ENCODE data around the gene BCAR1.
"Not testable (repeated sequence)": the region's sequence is repeated elsewhere in the genome, so short reads cannot be mapped to it uniquely, and the experiment has no call there.

BCAR1 gene

GRCh38 chr16:75282466-75283281 lies 31.2 kb upstream of the BCAR1 start:
- H4K20me1 ChIP-seq (ENCODE audit: insufficient read depth, low read length, poor library complexity, severe bottlenecking) = no peaks in the 10 kb centered on the region
- no peaks in the 10 kb centered on the region for H3K36me3 ChIP-seq (ENCODE audit: insufficient read depth, low read length)
- no peak overlapping the region for H3K4me2 ChIP-seq (ENCODE audit: low read depth, low read length, poor library complexity, severe bottlenecking)
- no peak overlapping the region for H3K9ac ChIP-seq (ENCODE audit: low read depth, low read length, poor library complexity, severe bottlenecking)
- H2AFZ ChIP-seq (ENCODE audit: low read length) = no peak overlapping the region
- H3K4me1 ChIP-seq (ENCODE audit: insufficient read depth, low read length, poor library complexity, severe bottlenecking) = peaks cover 13% of the 10 kb centered on the region
- no peak for TF ChIP-seq EZH2phosphoT487 (IDR thresholded peaks at IDR 0.05; ENCODE audit: borderline replicate concordance)
- TF ChIP-seq CTCF (conservative IDR thresholded peaks at IDR 0.05; ENCODE audit: low read length) = no peak
- no peaks in the 10 kb centered on the region for H3F3A ChIP-seq (ENCODE audit: low read depth)
- peaks cover 46% of the 10 kb centered on the region for H3K27me3 ChIP-seq (ENCODE audit: insufficient read depth, low read length, poor library complexity, severe bottlenecking)
- no peaks in the 10 kb centered on the region for H3K9me2 ChIP-seq (replicated peaks; ENCODE audit: low read depth, low read length)
- H3K4me3 ChIP-seq (ENCODE audit: low read length, poor library complexity, severe bottlenecking) = no peak overlapping the region
- H3K9me3 ChIP-seq (ENCODE audit: insufficient read depth, low read depth, low read length) = no peaks in the 10 kb centered on the region
- H3K79me2 ChIP-seq (ENCODE audit: insufficient read depth, low read length) = no peaks in the 10 kb centered on the region

GRCh38 chr16:75281826-75282225 lies 30.4 kb upstream of the BCAR1 start:
- H3K79me2 ChIP-seq (ENCODE audit: insufficient read depth, low read length) = no peaks in the 10 kb centered on the region
- H3K9ac ChIP-seq (ENCODE audit: low read depth, low read length, poor library complexity, severe bottlenecking) = no peak overlapping the region
- H2AFZ ChIP-seq (ENCODE audit: low read length) = no peak overlapping the region
- no peak overlapping the region for H3K4me3 ChIP-seq (ENCODE audit: low read length, poor library complexity, severe bottlenecking)
- H4K20me1 ChIP-seq (ENCODE audit: insufficient read depth, low read length, poor library complexity, severe bottlenecking) = no peaks in the 10 kb centered on the region
- H3K9me2 ChIP-seq (replicated peaks; ENCODE audit: low read depth, low read length) = no peaks in the 10 kb centered on the region
- TF ChIP-seq CTCF (conservative IDR thresholded peaks at IDR 0.05; ENCODE audit: low read length) = no peak
- no peak for TF ChIP-seq EZH2phosphoT487 (IDR thresholded peaks at IDR 0.05; ENCODE audit: borderline replicate concordance)
- no peaks in the 10 kb centered on the region for H3F3A ChIP-seq (ENCODE audit: low read depth)
- no peaks in the 10 kb centered on the region for H3K36me3 ChIP-seq (ENCODE audit: insufficient read depth, low read length)
- H3K27me3 ChIP-seq (ENCODE audit: insufficient read depth, low read length, poor library complexity, severe bottlenecking) = peaks cover 46% of the 10 kb centered on the region
- H3K4me2 ChIP-seq (ENCODE audit: low read depth, low read length, poor library complexity, severe bottlenecking) = no peak overlapping the region
- H3K4me1 ChIP-seq (ENCODE audit: insufficient read depth, low read length, poor library complexity, severe bottlenecking) = peaks cover 4% of the 10 kb centered on the region
- no peaks in the 10 kb centered on the region for H3K9me3 ChIP-seq (ENCODE audit: insufficient read depth, low read depth, low read length)

GRCh38 chr16:75281009-75281408 lies 29.6 kb upstream of the BCAR1 start:
- H3K36me3 ChIP-seq (ENCODE audit: insufficient read depth, low read length); H2AFZ ChIP-seq (ENCODE audit: low read length); H3K9me3 ChIP-seq (ENCODE audit: insufficient read depth, low read depth, low read length); H3K9ac ChIP-seq (ENCODE audit: low read depth, low read length, poor library complexity, severe bottlenecking); H3K4me1 ChIP-seq (ENCODE audit: insufficient read depth, low read length, poor library complexity, severe bottlenecking); H3K79me2 ChIP-seq (ENCODE audit: insufficient read depth, low read length); H3K4me2 ChIP-seq (ENCODE audit: low read depth, low read length, poor library complexity, severe bottlenecking); H3K9me2 ChIP-seq (replicated peaks; ENCODE audit: low read depth, low read length); H4K20me1 ChIP-seq (ENCODE audit: insufficient read depth, low read length, poor library complexity, severe bottlenecking); H3F3A ChIP-seq (ENCODE audit: low read depth); H3K4me3 ChIP-seq (ENCODE audit: low read length, poor library complexity, severe bottlenecking): not testable (repeated sequence)
- peaks cover 39% of the 10 kb centered on the region for H3K27me3 ChIP-seq (ENCODE audit: insufficient read depth, low read length, poor library complexity, severe bottlenecking)

- Histone ChIP-seq H3K36me3 (ENCODE audit: insufficient read depth, low read length) (no peaks in the 10 kb centered on the region), H2AFZ (ENCODE audit: low read length) (no peak overlapping the region), H3K4me2 (ENCODE audit: low read depth, low read length, poor library complexity, severe bottlenecking) (no peak overlapping the region), H3K9ac (ENCODE audit: low read depth, low read length, poor library complexity, severe bottlenecking) (no peak overlapping the region), H4K20me1 (ENCODE audit: insufficient read depth, low read length, poor library complexity, severe bottlenecking) (no peaks in the 10 kb centered on the region), H3K9me3 (ENCODE audit: insufficient read depth, low read depth, low read length) (no peaks in the 10 kb centered on the region), H3K4me3 (ENCODE audit: low read length, poor library complexity, severe bottlenecking) (no peak overlapping the region), H3K79me2 (ENCODE audit: insufficient read depth, low read length) (no peaks in the 10 kb centered on the region), H3F3A (ENCODE audit: low read depth) (no peaks in the 10 kb centered on the region), H3K4me1 (ENCODE audit: insufficient read depth, low read length, poor library complexity, severe bottlenecking) (no peaks in the 10 kb centered on the region), H3K27me3 (ENCODE audit: insufficient read depth, low read length, poor library complexity, severe bottlenecking) (peaks cover 35% of the 10 kb centered on the region), H3K9me2 (replicated peaks; ENCODE audit: low read depth, low read length) (no peaks in the 10 kb centered on the region)
- TF ChIP-seq CTCF (conservative IDR thresholded peaks at IDR 0.05; ENCODE audit: low read length) (no peak), EZH2phosphoT487 (IDR thresholded peaks at IDR 0.05; ENCODE audit: borderline replicate concordance) (no peak)
These were observed 28.9 kb upstream of the BCAR1 start for GRCh38 chr16:75280331-75280804.
